Fibroblast of pulmonary artery (primary cell): ENCODE results near the gene PCDH9.

Experiments
- DNase-seq: peaks from one replicate; pipeline ENCODE4 v3.0.0-alpha.2; 2010; ENCODE audit warnings: low read depth
- H3K4me3 ChIP-seq: replicated peaks from 2 replicates; pipeline ENCODE4 v1.5.1; 2011; ENCODE audit warnings: low read depth, mild to moderate bottlenecking, control low read depth, low read length, moderate library complexity
- CTCF ChIP-seq: IDR thresholded peaks from 2 replicates; pipeline ENCODE4 v1.5.1; 2011; ENCODE audit warnings: mild to moderate bottlenecking, control low read depth, low read length, inconsistent platforms; ENCODE audit errors: missing control alignments

PCDH9 gene

GRCh38 chr13:67192751-67193150, 37.4 kb downstream of the PCDH9 start:
- no peak for TF ChIP-seq CTCF
- DNase-seq = no peak

GRCh38 chr13:67186995-67187569, 43.1 kb downstream of the PCDH9 start:
- no peak for DNase-seq
- H3K4me3 ChIP-seq = no peak overlapping the region
- no peak for TF ChIP-seq CTCF

More at GRCh38 chr13:67192751-67193150, 37.4 kb downstream of the PCDH9 start:
- no peak overlapping the region for H3K4me3 ChIP-seq

- no peak for DNase-seq
- no peak for TF ChIP-seq CTCF
- no peak overlapping the region for H3K4me3 ChIP-seq
These were observed 45.9 kb downstream of the PCDH9 start for GRCh38 chr13:67184247-67184646.

- H3K4me3 ChIP-seq = no peak overlapping the region
- no peak for DNase-seq
- TF ChIP-seq CTCF = no peak
These were observed 47.0 kb downstream of the PCDH9 start for GRCh38 chr13:67183151-67183550.

- no peak overlapping the region for H3K4me3 ChIP-seq
- TF ChIP-seq CTCF = no peak
- DNase-seq = no peak
These were observed 54.2 kb downstream of the PCDH9 start for GRCh38 chr13:67175836-67176459.

GRCh38 chr13:67168384-67168783, 61.8 kb downstream of the PCDH9 start:
- no peak for TF ChIP-seq CTCF
- no peak for DNase-seq
- no peak overlapping the region for H3K4me3 ChIP-seq

GRCh38 chr13:67167420-67167819, 62.7 kb downstream of the PCDH9 start:
- DNase-seq = no peak
- H3K4me3 ChIP-seq = no peak overlapping the region
- no peak for TF ChIP-seq CTCF
